DOHH2 (cell line): ENCODE measurements around the gene MMP21.

Source experiments
- H3F3A ChIP-seq: fragments of 200-600 bp; sonication (generic), shearing (Covaris generic); 2 replicates; pipeline ENCODE4 v1.6.0; 2016; ENCODE audit warnings: antibody characterized with exemption, mild to moderate bottlenecking; ENCODE audit not compliant: control insufficient read depth, insufficient read depth
- H3K27ac ChIP-seq: fragments of 200-600 bp; sonication (generic); 2 replicates; pipeline ENCODE4 v1.5.1; 2014; ENCODE audit warnings: low read depth, mild to moderate bottlenecking, low read length, moderate library complexity
- H3K27me3 ChIP-seq: fragments of 200-600 bp; sonication (generic); 2 replicates; pipeline ENCODE4 v1.6.1; 2014; ENCODE audit warnings: mild to moderate bottlenecking, low read length, mixed read lengths; ENCODE audit not compliant: control insufficient read depth
- H3K36me3 ChIP-seq: fragments of 200-600 bp; sonication (generic); 2 replicates; pipeline ENCODE4 v1.6.1; 2014; ENCODE audit warnings: mild to moderate bottlenecking, low read length, moderate library complexity, mixed read lengths; ENCODE audit not compliant: control insufficient read depth
- H3K4me1 ChIP-seq: fragments of 200-600 bp; sonication (generic); 2 replicates; pipeline ENCODE4 v1.6.1; 2014; ENCODE audit warnings: mild to moderate bottlenecking, low read length, mixed read lengths; ENCODE audit not compliant: control insufficient read depth
- H3K4me2 ChIP-seq: fragments of 200-600 bp; sonication (generic); 2 replicates; pipeline ENCODE4 v1.6.0; 2014; ENCODE audit warnings: mild to moderate bottlenecking, low read length, moderate library complexity
- H3K4me3 ChIP-seq: fragments of 200-600 bp; sonication (generic); 2 replicates; pipeline ENCODE4 v1.5.1; 2014; ENCODE audit warnings: mild to moderate bottlenecking, low read length, mixed read lengths
- H3K79me2 ChIP-seq: fragments of 200-600 bp; sonication (generic); 2 replicates; pipeline ENCODE4 v1.6.1; 2014; ENCODE audit warnings: mild to moderate bottlenecking, low read length, mixed read lengths; ENCODE audit not compliant: control insufficient read depth
- H3K9me2 ChIP-seq: fragments of 200-600 bp; sonication (generic); replicated peaks from 2 replicates; pipeline ENCODE4 v1.6.1; 2014; ENCODE audit warnings: mild to moderate bottlenecking, low read length, mixed read lengths; ENCODE audit not compliant: control insufficient read depth
- H3K9me3 ChIP-seq: fragments of 200-600 bp; sonication (generic); 2 replicates; pipeline ENCODE4 v1.6.1; 2014; ENCODE audit warnings: antibody characterized with exemption, low read length, mixed read lengths; ENCODE audit not compliant: control insufficient read depth, insufficient read depth
- H4K20me1 ChIP-seq: fragments of 200-600 bp; sonication (generic); 2 replicates; pipeline ENCODE4 v1.6.0; 2014; ENCODE audit warnings: low read depth, mild to moderate bottlenecking, antibody characterized with exemption, low read length, moderate library complexity; ENCODE audit not compliant: control insufficient read depth, insufficient read depth
- EZH2phosphoT487 ChIP-seq: fragments of 200-600 bp; sonication (generic); IDR thresholded peaks from 2 replicates; pipeline ENCODE4 v1.6.1; 2017; ENCODE audit warnings: borderline replicate concordance, mild to moderate bottlenecking, antibody characterized with exemption, low read length, moderate library complexity, mixed read lengths
- TF ChIP-seq, protein P1 (sequence below): fragments of 200-600 bp; sonication (generic); IDR thresholded peaks from one replicate; pipeline ENCODE4 v1.5.1; 2014; ENCODE audit warnings: antibody characterized with exemption, mild to moderate bottlenecking, low read depth, low read length; ENCODE audit not compliant: poor library complexity, severe bottlenecking

The MMP21 gene

DNA sequence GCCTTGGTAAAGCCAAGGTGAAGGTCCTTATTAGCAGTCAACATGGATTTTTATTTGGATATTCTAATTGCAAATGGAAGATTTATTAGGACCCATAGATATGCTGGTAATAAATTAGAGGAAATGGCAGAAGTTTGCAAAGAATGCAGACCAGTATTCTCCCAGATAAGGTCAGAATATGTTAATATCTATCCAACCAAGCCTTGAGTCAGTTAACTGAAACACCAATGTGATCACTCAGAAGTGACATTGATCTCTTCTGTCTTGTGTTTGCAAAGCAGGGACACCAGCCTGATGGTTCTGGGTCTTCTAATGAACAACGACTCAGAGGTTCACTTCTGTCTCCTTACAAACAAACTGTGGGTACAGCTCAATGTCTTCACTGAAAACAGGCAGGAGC is 26.0 kb upstream of the MMP21 start:
- H3K36me3 ChIP-seq = peaks cover 15% of the 10 kb centered on the region

DNA sequence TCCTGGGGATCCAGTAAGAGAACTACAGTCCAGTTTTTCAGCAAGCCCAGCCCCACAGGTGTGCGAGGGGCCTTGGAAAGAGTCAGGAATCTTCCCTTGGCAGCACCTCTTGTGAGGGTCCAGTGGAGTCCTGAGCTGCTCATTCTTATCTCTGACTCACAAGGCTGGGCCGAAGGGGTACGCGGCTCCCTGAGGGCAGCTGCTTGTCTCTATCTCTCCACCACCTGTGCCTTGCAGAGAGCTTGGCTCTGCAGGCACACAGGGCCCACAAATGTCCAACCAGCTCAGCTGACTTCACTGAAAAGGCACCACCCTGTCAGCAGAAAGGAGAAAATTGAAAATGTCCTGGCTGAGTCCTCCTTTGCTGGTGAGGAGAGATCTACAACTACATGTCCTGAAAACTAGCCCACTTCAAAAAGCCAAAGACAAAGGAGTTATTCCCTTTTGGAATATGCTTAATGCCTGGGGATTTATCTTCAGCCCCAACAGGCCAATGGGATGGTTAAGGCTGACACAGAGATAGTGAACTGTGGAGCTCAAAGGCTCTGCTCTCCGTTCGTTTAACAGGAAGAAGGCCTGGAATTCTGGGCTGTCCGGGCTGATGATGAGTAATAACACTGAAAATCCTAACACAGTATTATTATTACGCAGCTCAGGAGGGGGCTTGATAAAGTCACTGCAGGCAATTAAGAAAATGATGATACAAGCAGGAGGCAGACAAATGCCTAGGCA is 24.0 kb upstream of the MMP21 start:
- Histone ChIP-seq H3K27ac (no peak overlapping the region), H3K4me1 (no peaks in the 10 kb centered on the region), H3K9me3 (no peaks in the 10 kb centered on the region), H3K36me3 (peaks cover 5% of the 10 kb centered on the region), H3F3A (no peaks in the 10 kb centered on the region), H3K79me2 (no peaks in the 10 kb centered on the region), H3K4me3 (no peak overlapping the region), H3K27me3 (no peaks in the 10 kb centered on the region), H4K20me1 (no peaks in the 10 kb centered on the region), H3K9me2 (no peaks in the 10 kb centered on the region), H3K4me2 (no peak overlapping the region)
- no peak for TF ChIP-seq EZH2phosphoT487
- TF ChIP-seq, protein P1, sequence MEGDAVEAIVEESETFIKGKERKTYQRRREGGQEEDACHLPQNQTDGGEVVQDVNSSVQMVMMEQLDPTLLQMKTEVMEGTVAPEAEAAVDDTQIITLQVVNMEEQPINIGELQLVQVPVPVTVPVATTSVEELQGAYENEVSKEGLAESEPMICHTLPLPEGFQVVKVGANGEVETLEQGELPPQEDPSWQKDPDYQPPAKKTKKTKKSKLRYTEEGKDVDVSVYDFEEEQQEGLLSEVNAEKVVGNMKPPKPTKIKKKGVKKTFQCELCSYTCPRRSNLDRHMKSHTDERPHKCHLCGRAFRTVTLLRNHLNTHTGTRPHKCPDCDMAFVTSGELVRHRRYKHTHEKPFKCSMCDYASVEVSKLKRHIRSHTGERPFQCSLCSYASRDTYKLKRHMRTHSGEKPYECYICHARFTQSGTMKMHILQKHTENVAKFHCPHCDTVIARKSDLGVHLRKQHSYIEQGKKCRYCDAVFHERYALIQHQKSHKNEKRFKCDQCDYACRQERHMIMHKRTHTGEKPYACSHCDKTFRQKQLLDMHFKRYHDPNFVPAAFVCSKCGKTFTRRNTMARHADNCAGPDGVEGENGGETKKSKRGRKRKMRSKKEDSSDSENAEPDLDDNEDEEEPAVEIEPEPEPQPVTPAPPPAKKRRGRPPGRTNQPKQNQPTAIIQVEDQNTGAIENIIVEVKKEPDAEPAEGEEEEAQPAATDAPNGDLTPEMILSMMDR = no peak

More for the DNA sequence above, 26.0 kb upstream of the MMP21 start:
- Histone ChIP-seq H3F3A (no peaks in the 10 kb centered on the region), H3K4me1 (no peaks in the 10 kb centered on the region), H3K27ac (no peak overlapping the region), H3K27me3 (no peaks in the 10 kb centered on the region), H3K9me3 (no peaks in the 10 kb centered on the region), H3K4me2 (no peak overlapping the region), H3K9me2 (no peaks in the 10 kb centered on the region), H3K4me3 (no peak overlapping the region), H3K79me2 (no peaks in the 10 kb centered on the region), H4K20me1 (no peaks in the 10 kb centered on the region)
- TF ChIP-seq EZH2phosphoT487 = no peak
- TF ChIP-seq, protein P1 = no peak

DNA sequence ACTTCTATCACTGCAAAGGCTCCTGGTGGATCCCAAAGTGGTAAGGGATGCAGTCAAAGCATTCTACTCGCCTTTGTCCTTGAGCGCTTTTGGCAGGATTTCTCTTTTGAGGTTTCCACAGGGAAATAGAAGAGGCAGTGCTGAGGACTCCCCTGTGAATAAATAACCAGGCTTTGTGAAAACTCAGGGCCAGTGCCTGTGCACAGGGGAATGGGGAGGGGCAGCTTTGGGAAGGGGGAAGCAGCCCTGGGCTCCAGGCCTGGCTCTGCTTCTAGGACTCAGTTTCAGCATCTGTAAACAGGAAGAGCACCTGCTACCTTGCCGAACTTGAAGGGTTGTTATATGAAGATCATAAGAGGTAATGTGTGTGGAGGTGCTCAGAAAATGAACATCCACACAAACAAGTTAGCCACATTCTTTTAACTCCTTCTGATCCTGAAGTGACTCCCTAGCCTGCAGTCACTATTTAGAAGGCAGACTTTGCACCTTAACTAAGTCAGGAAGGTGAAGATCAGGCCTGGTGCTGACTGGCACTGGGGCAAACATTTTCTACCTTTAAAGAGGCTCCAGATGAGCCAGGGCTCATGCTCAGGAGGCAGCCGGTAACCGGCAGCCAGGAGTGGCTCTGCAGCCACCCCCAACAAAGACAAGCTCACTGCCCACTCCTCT is 22.5 kb upstream of the MMP21 start:
- Histone ChIP-seq H3K27me3 (no peaks in the 10 kb centered on the region), H3F3A (no peaks in the 10 kb centered on the region), H3K27ac (no peak overlapping the region), H3K4me2 (no peak overlapping the region), H3K9me3 (no peaks in the 10 kb centered on the region), H3K4me1 (no peaks in the 10 kb centered on the region), H3K36me3 (peaks cover 11% of the 10 kb centered on the region), H4K20me1 (no peaks in the 10 kb centered on the region), H3K9me2 (no peaks in the 10 kb centered on the region), H3K79me2 (no peaks in the 10 kb centered on the region), H3K4me3 (no peak overlapping the region)
- TF ChIP-seq, protein P1 = no peak
- no peak for TF ChIP-seq EZH2phosphoT487
